A549 (cell line): ENCODE data around the gene RAD54L. TPM values are rescaled to one million over a fixed set of nuclear protein-coding genes. Genes with fewer than 3 reads are reported as not detected.
A peak's percentile ranks its signal among the peaks of the same experiment; 100 is the strongest.

Experiments
- ATAC-seq, 2 experiments: fragments of 200-7000 bp in 1 of 2; fragments of >200 bp in 1 of 2; cut with Nextera tagmentation in 1 of 2; cut with Tn5 transposase in 1 of 2; 3 replicates each; pipeline versions ENCODE4 v1.8.0 to v1.9.1; 2018 to 2020; ENCODE audit warnings: mild to moderate bottlenecking in 1 of 2, moderate library complexity in 1 of 2
- CTCF ChIA-PET: fragments of 300-600 bp; sonication (Branson Sonifier 250); formaldehyde crosslinking; extraction: SDS; loops from one replicate; lab custom pipeline; 2021; ENCODE audit warnings: antibody characterized with exemption, inconsistent platforms; lab: Yijun Ruan, JAX
- POLR2A ChIA-PET: fragments of 350-600 bp; formaldehyde crosslinking; extraction: SDS; loops from one replicate; lab custom pipeline; 2021; ENCODE audit warnings: antibody characterized with exemption, inconsistent platforms; lab: Yijun Ruan, JAX
- DNase-seq, 2 experiments: peaks; one replicate each; pipeline versions ENCODE4 v3.0.0 to v3.0.0-alpha.2; 2011 to 2016; ENCODE audit warnings: low read depth in 1 of 2, low spot score in 1 of 2
- FAIRE-seq: peaks from 2 replicates; lab custom pipeline; 2011; peaks lifted over from hg19 to GRCh38; lab: Jason Lieb, UNC
- H3K27ac ChIP-seq, 2 experiments: fragments of >200 bp; sonication (Bioruptor Twin); formaldehyde crosslinking; 3 replicates each; pipeline ENCODE4 v1.5.1; 2016 to 2017
- H3K4me1 ChIP-seq: fragments of >200 bp; sonication (Bioruptor Twin); formaldehyde crosslinking; 3 replicates; pipeline ENCODE4 v1.6.1; 2016
- H3K4me2 ChIP-seq: fragments of >200 bp; sonication (Bioruptor Twin); formaldehyde crosslinking; 3 replicates; pipeline ENCODE4 v1.6.1; 2016
- H3K4me3 ChIP-seq: fragments of >200 bp; sonication (Bioruptor Twin); formaldehyde crosslinking; 3 replicates; pipeline ENCODE4 v1.5.1; 2016
- H3K9me3 ChIP-seq: fragments of >200 bp; sonication (Bioruptor Twin); formaldehyde crosslinking; 3 replicates; pipeline ENCODE4 v1.6.1; 2016
- BCL3 ChIP-seq: fragments of >200 bp; sonication (Bioruptor Twin); formaldehyde crosslinking; IDR thresholded peaks from 3 replicates; pipeline ENCODE4 v1.6.1; 2016
- CTCF ChIP-seq: fragments of >200 bp; sonication (Bioruptor Twin); formaldehyde crosslinking; IDR thresholded peaks from 3 replicates; pipeline ENCODE4 v1.5.1; 2016
- FOSL2 ChIP-seq, 2 experiments: fragments of 450-650 bp in 1 of 2; fragments of >200 bp in 1 of 2; sonication (Bioruptor Twin) in 1 of 2; formaldehyde crosslinking; IDR thresholded peaks; 2 replicates each; pipeline versions ENCODE4 v1.5.0 to v1.6.1; 2016 to 2020; ENCODE audit warnings: mild to moderate bottlenecking in 1 of 2, moderate library complexity in 1 of 2
- FOXS1 ChIP-seq: fragments of 250-450 bp; sonication (Bioruptor Pico); IDR thresholded peaks from 2 replicates; pipeline ENCODE4 v1.5.0; 2020; ENCODE audit warnings: mild to moderate bottlenecking, moderate library complexity
- GATA3 ChIP-seq: IDR thresholded peaks from 2 replicates; pipeline ENCODE4 v1.6.1; 2012; ENCODE audit warnings: borderline replicate concordance
- HES2 ChIP-seq: fragments of >200 bp; sonication (Bioruptor Twin); formaldehyde crosslinking; IDR thresholded peaks from 2 replicates; pipeline ENCODE4 v1.6.1; 2016
- HMGXB4 ChIP-seq: fragments of 250-450 bp; sonication (Bioruptor Pico); IDR thresholded peaks from 2 replicates; pipeline ENCODE4 v1.5.0; 2021; ENCODE audit warnings: mild to moderate bottlenecking, moderate library complexity, borderline replicate concordance
- HOXA7 ChIP-seq: fragments of 250-450 bp; sonication (Bioruptor Pico); IDR thresholded peaks from 2 replicates; pipeline ENCODE4 v1.5.0; 2020; ENCODE audit warnings: mild to moderate bottlenecking, moderate library complexity
- HOXB5 ChIP-seq: fragments of 250-450 bp; sonication (Bioruptor Pico); IDR thresholded peaks from 2 replicates; pipeline ENCODE4 v1.5.0; 2020; ENCODE audit warnings: mild to moderate bottlenecking, moderate library complexity
- JUN ChIP-seq, 2 experiments: fragments of >200 bp; sonication (Bioruptor Twin); formaldehyde crosslinking; IDR thresholded peaks; 2 replicates in 1 of 2; 3 replicates in 1 of 2; pipeline ENCODE4 v1.6.1; 2016 to 2017
- MAX ChIP-seq: IDR thresholded peaks from 2 replicates; pipeline ENCODE4 v1.6.1; 2012
- MAZ ChIP-seq: fragments of 150-350 bp; IDR thresholded peaks from 2 replicates; pipeline ENCODE4 v1.6.1; 2014; ENCODE audit warnings: antibody characterized with exemption, low read depth, low read length, borderline replicate concordance
- MYC ChIP-seq: IDR thresholded peaks from 2 replicates; pipeline ENCODE4 v1.6.1; 2012; ENCODE audit warnings: mild to moderate bottlenecking, inconsistent platforms, low read length, improper control_type of control experiment, borderline replicate concordance
- NFE2L2 ChIP-seq: fragments of 150-350 bp; conservative IDR thresholded peaks from 2 replicates; pipeline ENCODE4 v1.6.1; 2014; ENCODE audit warnings: low read length
- PHF8 ChIP-seq: fragments of 200-600 bp; sonication (generic); IDR thresholded peaks from 2 replicates; pipeline ENCODE4 v1.6.1; 2016; ENCODE audit warnings: low read depth, mild to moderate bottlenecking, antibody characterized with exemption, moderate library complexity, borderline replicate concordance
- POLR2A ChIP-seq: IDR thresholded peaks from 2 replicates; pipeline ENCODE4 v1.6.1; 2012; ENCODE audit warnings: mild to moderate bottlenecking, low read length
- REST ChIP-seq: fragments of 200-600 bp; sonication (generic); IDR thresholded peaks from 2 replicates; pipeline ENCODE4 v1.6.1; 2016; ENCODE audit warnings: antibody characterized with exemption, mild to moderate bottlenecking, moderate library complexity
- RFX5 ChIP-seq: fragments of 450-650 bp; IDR thresholded peaks from 2 replicates; pipeline ENCODE4 v1.7.1; 2014; ENCODE audit warnings: antibody characterized with exemption, mild to moderate bottlenecking, moderate library complexity
- RNF2 ChIP-seq: fragments of 200-600 bp; sonication (generic); IDR thresholded peaks from 2 replicates; pipeline ENCODE4 v1.6.1; 2016; ENCODE audit warnings: low read depth, mild to moderate bottlenecking, antibody characterized with exemption, moderate library complexity, borderline replicate concordance
- USF2 ChIP-seq: fragments of 450-650 bp; IDR thresholded peaks from 2 replicates; pipeline ENCODE4 v1.6.1; 2014; ENCODE audit warnings: antibody characterized with exemption
- ZC3H11A ChIP-seq: fragments of 450-650 bp; IDR thresholded peaks from 2 replicates; pipeline ENCODE4 v1.6.1; 2014; ENCODE audit warnings: antibody characterized with exemption, mild to moderate bottlenecking
- ZNF302 ChIP-seq: fragments of 250-450 bp; sonication (Bioruptor Pico); IDR thresholded peaks from 2 replicates; pipeline ENCODE4 v1.9.0; 2021; ENCODE audit warnings: inconsistent platforms, mild to moderate bottlenecking, moderate library complexity
- ZSCAN20 ChIP-seq: fragments of 250-450 bp; sonication (Bioruptor Pico); IDR thresholded peaks from 2 replicates; pipeline ENCODE4 v1.8.0; 2022; ENCODE audit warnings: mild to moderate bottlenecking, moderate library complexity
- WGBS: methylation state at CpG from one replicate; pipeline ENCODE4 v1.1.6; 2017; ENCODE audit errors: missing lambda C conversion rate; 5-methylcytosine and 5-hydroxymethylcytosine counted together
- polyA plus RNA-seq, 4 experiments: library from polyadenylated mRNA; depleted of rRNA in 3 of 4; stranded (reverse); fragments of >200 nt; fragmentation: RNase III in 1 of 4; extraction: RNeasy Plus Mini Kit Qiagen cat#74134 plus additional on column Dnase treatment in 1 of 4; gene quantifications; 2 replicates in 3 of 4; 3 replicates in 1 of 4; pipeline ENCODE4 v1.2.3, GENCODE V29; 2011 to 2017

The RAD54L gene
- polyA plus RNA-seq, 2 of the 4 experiments (the other 2 are of a cell fraction), result 10.9 to 14.0 TPM

- TF ChIP-seq PHF8 (peak; percentile 95; the same call in 1 of the 2 replicates), ZSCAN20 (CRISPR knock-in tag) (no peak)
- H3K9me3 ChIP-seq, result no peaks in the 10 kb centered on the region
- POLR2A ChIA-PET, result interaction anchor here (1.2 to 1.9 kb wide), 3 partner anchors 38 to 56 kb away, joined by 3 to 14 read pairs (median 10); partner anchors contain the start of genes NSUN4 and RAD54L
- DNase-seq, result peak in 1 of 2 experiments; percentile 36
- H3K4me3 ChIP-seq, result peak overlapping the region; percentile 84
- H3K4me1 ChIP-seq, result peaks cover 27% of the 10 kb centered on the region; the same call in 2 of the 3 replicates
- H3K27ac ChIP-seq, result peak overlapping the region; percentile 98 to 99
- FAIRE-seq, result no peak
- peak overlapping the region; percentile 90 for H3K4me2 ChIP-seq
- WGBS, result 10% methylated on average over 2 of the region's 32 CpGs
- ATAC-seq, result peak; percentile 23 to 44; a peak in 5 of 6 replicates
- CTCF ChIA-PET, result interaction anchor here (0.7 to 2.6 kb wide), 3 partner anchors 9 to 46 kb away, joined by 3 to 17 read pairs (median 5); no protein-coding TSS in a partner anchor
These were observed 55.1 kb downstream of the RAD54L start for GRCh38 chr1:46302641-46303037.

- Histone ChIP-seq H3K4me2 (peak within 1 kb of the TSS; percentile 90), H3K9me3 (no peaks in the 10 kb centered on the region), H3K27ac (peak within 1 kb of the TSS; percentile 98 to 99), H3K4me3 (peak within 1 kb of the TSS; percentile 84), H3K4me1 (peaks cover 28% of the 10 kb centered on the region; the same call in 2 of the 3 replicates)
- ATAC-seq (peak; percentile 87 to 91), DNase-seq (peak; percentile 79 to 98), FAIRE-seq (no peak)
- WGBS, result under 1% methylated on average over 23 of the region's 61 CpGs
- ChIA-PET CTCF (interaction anchor here (0.7 to 2.6 kb wide), 5 partner anchors 8 to 45 kb away, joined by 3 to 17 read pairs (median 5); partner anchors contain the start of gene NSUN4), POLR2A (interaction anchor here (0.7 to 1.9 kb wide), 4 partner anchors 37 to 171 kb away, joined by 3 to 14 read pairs (median 6); partner anchors contain the start of genes NSUN4, PIK3R3 and RAD54L)
- TF ChIP-seq GATA3 (peak; percentile 72; the same call in 1 of the 2 replicates), HOXA7 (CRISPR knock-in tag) (no peak), JUN (IDR thresholded peaks at IDR 0.05) (peak; percentile 76 to 89; a peak in 4 of 5 replicates), CTCF (no peak), FOSL2 (IDR thresholded peaks at IDR 0.05) (no peak), FOSL2 (CRISPR knock-in tag; IDR thresholded peaks at IDR 0.05) (peak; percentile 44), MAX (peak; percentile 88), MAZ (no peak), HMGXB4 (CRISPR knock-in tag) (no peak), REST (no peak), POLR2A (peak; percentile 83), MYC (peak; percentile 79), HES2 (no peak), RFX5 (no peak), USF2 (no peak), PHF8 (peak; percentile 88), FOXS1 (CRISPR knock-in tag) (no peak), HOXB5 (CRISPR knock-in tag) (0 out of 2 replicates have a peak, but pooled peaks have one; percentile 22), RNF2 (no peak), BCL3 (peak; percentile 38; the same call in 1 of the 3 replicates), ZC3H11A (no peak), ZNF302 (CRISPR knock-in tag) (no peak), NFE2L2 (no peak)
These were observed 55.7 kb downstream of the RAD54L start, which contains the start of the genes LRRC41 and UQCRH for GRCh38 chr1:46303038-46303871. Gene LRRC41, minus strand, starts transcription at chr1:46303616. Its CDS starts 294 bp downstream, at chr1:46303322. Gene UQCRH, plus strand, starts transcription at chr1:46303698. Its CDS starts 69 bp downstream, at chr1:46303767.
